Gastroesophageal sphincter (tissue), 4 donors: ENCODE data around the gene TCEAL3. TPM values are rescaled to one million over a fixed set of nuclear protein-coding genes. Genes with fewer than 3 reads are reported as not detected.
"Not testable (repeated sequence)": the region's sequence is repeated elsewhere in the genome, so short reads cannot be mapped to it uniquely, and the experiment has no call there.

Source experiments
- ATAC-seq: fragments of 150-250 bp; one replicate; pipeline ENCODE4 v1.9.1; 2016; ENCODE audit warnings: mild to moderate bottlenecking, moderate library complexity
- H3K27ac ChIP-seq, 4 donors: fragments of 200-600 bp; sonication (generic) in 3 of 4; 1 replicate in 3 of 4; 2 replicates in 1 of 4; pipeline ENCODE4 v1.5.1; 2016 to 2019
- H3K27me3 ChIP-seq: fragments of 200-600 bp; sonication (generic); one replicate; pipeline ENCODE4 v1.5.1; 2019
- H3K36me3 ChIP-seq, 2 donors: fragments of 200-600 bp; sonication (generic); one replicate each; pipeline ENCODE4 v1.5.1; 2019; ENCODE audit warnings: control low read depth in 1 of 2
- H3K4me1 ChIP-seq, 3 donors: fragments of 200-600 bp; sonication (generic); 1 replicate in 2 of 3; 2 replicates in 1 of 3; pipeline ENCODE4 v1.5.1; 2016 to 2019; ENCODE audit warnings: control low read depth in 2 of 3
- H3K4me3 ChIP-seq, 2 donors: fragments of 200-600 bp; sonication (generic); one replicate each; pipeline ENCODE4 v1.5.1; 2019; ENCODE audit warnings: mild to moderate bottlenecking in 1 of 2, moderate library complexity in 1 of 2
- H3K9me3 ChIP-seq, 3 donors: fragments of 200-600 bp; sonication (generic); one replicate each; pipeline ENCODE4 v1.5.1; 2017 to 2019; ENCODE audit warnings: control low read depth in 2 of 3
- EP300 ChIP-seq: sonication (generic); formaldehyde crosslinking; IDR thresholded peaks from one replicate; pipeline ENCODE4 v1.6.1; 2017; ENCODE audit warnings: antibody characterized with exemption, mild to moderate bottlenecking
- POLR2A ChIP-seq, 2 donors: fragments of 450-650 bp; IDR thresholded peaks; one replicate each; pipeline ENCODE4 v1.6.1; 2017; ENCODE audit warnings: antibody characterized with exemption in 2 of 2, mild to moderate bottlenecking in 2 of 2, moderate library complexity in 1 of 2
- POLR2AphosphoS5 ChIP-seq: sonication (generic); formaldehyde crosslinking; IDR thresholded peaks from one replicate; pipeline ENCODE4 v1.6.1; 2017; ENCODE audit warnings: antibody characterized with exemption
- WGBS, 2 donors: methylation state at CpG; one replicate each; pipeline ENCODE4 v1.1.5; 2018; ENCODE audit warnings: low coverage in 1 of 2; 5-methylcytosine and 5-hydroxymethylcytosine counted together
- total RNA-seq, 4 donors: library from RNA; depleted of rRNA; stranded (reverse); fragments of >200 nt; gene quantifications; one replicate each; pipeline ENCODE4 v1.1.0, GENCODE V29; 2016
- TF ChIP-seq, protein P1 (sequence below), 4 experiments: fragments of 200-600 bp in 2 of 4; fragments of 450-650 bp in 2 of 4; sonication (generic) in 1 of 4; IDR thresholded peaks; one replicate each; pipeline ENCODE4 v1.5.1; 2017 to 2019; ENCODE audit warnings: antibody characterized with exemption in 4 of 4, mild to moderate bottlenecking in 2 of 4, moderate library complexity in 2 of 4

TCEAL3 gene
- total RNA-seq, 4 donors from 2014 or later, result 99.6 to 257 (median 175) TPM

DNA sequence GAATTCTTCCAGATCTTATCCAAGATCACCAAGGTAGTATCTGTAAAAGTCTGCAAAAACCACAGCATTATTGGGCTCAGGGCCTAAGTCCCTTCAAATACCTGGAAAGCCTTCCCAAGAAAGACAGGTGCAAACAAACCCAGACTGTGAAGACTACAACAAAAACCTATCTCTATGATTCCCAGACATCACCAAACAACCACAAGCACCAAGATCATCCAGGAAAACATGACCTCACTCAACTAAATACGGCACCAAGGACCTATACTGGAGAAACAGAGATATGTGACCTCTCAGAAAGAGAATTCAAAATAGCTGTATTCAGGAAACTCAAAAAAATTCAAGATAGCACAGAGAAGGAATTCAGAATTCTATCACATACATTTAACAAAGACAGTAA, 36.4 kb downstream of the TCEAL3 start:
- ATAC-seq, result no peak
- Histone ChIP-seq H3K27me3 (no peaks in the 10 kb centered on the region), H3K4me3 (no peak overlapping the region), H3K36me3 (no peaks in the 10 kb centered on the region), H3K27ac (no peak overlapping the region), H3K9me3 (no peaks in the 10 kb centered on the region), H3K4me1 (no peaks in the 10 kb centered on the region)
- WGBS, 2 donors, result 50% methylated on average over 1 of the region's 1 CpG; no CpG with 5 or more reads in 1 of the 2 donors
- TF ChIP-seq, protein P1, sequence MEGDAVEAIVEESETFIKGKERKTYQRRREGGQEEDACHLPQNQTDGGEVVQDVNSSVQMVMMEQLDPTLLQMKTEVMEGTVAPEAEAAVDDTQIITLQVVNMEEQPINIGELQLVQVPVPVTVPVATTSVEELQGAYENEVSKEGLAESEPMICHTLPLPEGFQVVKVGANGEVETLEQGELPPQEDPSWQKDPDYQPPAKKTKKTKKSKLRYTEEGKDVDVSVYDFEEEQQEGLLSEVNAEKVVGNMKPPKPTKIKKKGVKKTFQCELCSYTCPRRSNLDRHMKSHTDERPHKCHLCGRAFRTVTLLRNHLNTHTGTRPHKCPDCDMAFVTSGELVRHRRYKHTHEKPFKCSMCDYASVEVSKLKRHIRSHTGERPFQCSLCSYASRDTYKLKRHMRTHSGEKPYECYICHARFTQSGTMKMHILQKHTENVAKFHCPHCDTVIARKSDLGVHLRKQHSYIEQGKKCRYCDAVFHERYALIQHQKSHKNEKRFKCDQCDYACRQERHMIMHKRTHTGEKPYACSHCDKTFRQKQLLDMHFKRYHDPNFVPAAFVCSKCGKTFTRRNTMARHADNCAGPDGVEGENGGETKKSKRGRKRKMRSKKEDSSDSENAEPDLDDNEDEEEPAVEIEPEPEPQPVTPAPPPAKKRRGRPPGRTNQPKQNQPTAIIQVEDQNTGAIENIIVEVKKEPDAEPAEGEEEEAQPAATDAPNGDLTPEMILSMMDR (IDR thresholded peaks at IDR 0.05), result no peak
- no peak for TF ChIP-seq POLR2AphosphoS5

DNA sequence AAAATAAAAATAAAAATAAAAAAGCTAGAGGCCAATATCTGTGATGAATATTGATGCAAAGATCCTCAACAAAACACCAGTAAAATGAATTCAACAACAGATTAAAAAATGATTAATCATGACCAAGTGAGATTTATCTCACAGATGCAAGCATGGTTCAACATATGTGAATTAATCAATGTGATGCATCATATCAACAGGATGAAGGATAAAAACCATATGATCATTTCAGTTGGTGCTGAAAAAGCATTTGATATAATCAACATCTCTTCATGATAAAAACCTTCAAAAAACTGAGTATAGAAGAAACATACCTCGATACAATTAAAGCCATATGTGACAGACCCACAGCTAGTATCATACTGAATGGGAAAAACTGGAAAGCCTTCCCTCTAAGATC, 39.9 kb downstream of the TCEAL3 start:
- no peaks in the 10 kb centered on the region for H3K4me1 ChIP-seq
- 50 to 86% methylated on average over 1 of the region's 1 CpG for WGBS, 2 donors
- no peaks in the 10 kb centered on the region for H3K27me3 ChIP-seq
- no peaks in the 10 kb centered on the region for H3K9me3 ChIP-seq
- TF ChIP-seq POLR2A (IDR thresholded peaks at IDR 0.05) (no peak), POLR2AphosphoS5 (no peak), EP300 (no peak)
- TF ChIP-seq, protein P1 (IDR thresholded peaks at IDR 0.05), result no peak
- no peak overlapping the region for H3K27ac ChIP-seq
- no peaks in the 10 kb centered on the region for H3K36me3 ChIP-seq
- no peak for ATAC-seq
- no peak overlapping the region for H3K4me3 ChIP-seq

DNA sequence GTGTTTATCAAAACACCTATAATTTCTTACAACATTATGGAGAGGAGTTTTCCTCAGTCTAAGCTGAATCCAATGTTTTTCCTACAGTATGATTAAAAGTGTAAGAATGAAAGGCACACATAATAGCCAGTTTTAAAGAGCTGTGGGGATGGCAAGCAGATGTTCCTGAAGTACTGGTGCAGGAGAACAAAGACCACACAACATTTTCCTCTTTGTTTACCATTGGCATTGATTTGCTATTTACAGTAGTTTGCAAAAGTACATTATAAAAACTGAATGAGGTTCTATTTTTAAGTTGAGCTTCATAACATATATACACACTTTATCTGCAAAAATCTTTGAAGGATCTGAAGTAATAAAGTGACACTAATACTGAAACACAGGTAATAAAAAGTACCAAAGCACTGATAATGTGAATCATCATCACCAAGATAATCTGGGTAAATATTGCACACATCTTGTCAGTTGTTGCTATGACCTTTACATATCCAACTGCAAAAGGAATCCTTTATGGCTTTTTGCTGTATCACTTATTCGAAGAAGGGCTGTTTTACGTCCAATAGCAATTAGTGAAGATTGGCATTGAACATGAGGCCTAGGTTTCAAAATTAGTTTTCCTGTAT, 43.5 kb downstream of the TCEAL3 start:
- Histone ChIP-seq H3K9me3 (no peaks in the 10 kb centered on the region), H3K4me3 (no peak overlapping the region), H3K27me3 (no peaks in the 10 kb centered on the region), H3K27ac (no peak overlapping the region), H3K4me1 (no peaks in the 10 kb centered on the region), H3K36me3 (no peaks in the 10 kb centered on the region)
- TF ChIP-seq, protein P1 (IDR thresholded peaks at IDR 0.05), result no peak
- no peak for TF ChIP-seq POLR2A (IDR thresholded peaks at IDR 0.05)
- TF ChIP-seq POLR2AphosphoS5, result no peak
- TF ChIP-seq EP300, result no peak
- WGBS, 2 donors, result 71 to 100% methylated on average over 1 to 2 of the region's 2 CpGs
- no peak for ATAC-seq

DNA sequence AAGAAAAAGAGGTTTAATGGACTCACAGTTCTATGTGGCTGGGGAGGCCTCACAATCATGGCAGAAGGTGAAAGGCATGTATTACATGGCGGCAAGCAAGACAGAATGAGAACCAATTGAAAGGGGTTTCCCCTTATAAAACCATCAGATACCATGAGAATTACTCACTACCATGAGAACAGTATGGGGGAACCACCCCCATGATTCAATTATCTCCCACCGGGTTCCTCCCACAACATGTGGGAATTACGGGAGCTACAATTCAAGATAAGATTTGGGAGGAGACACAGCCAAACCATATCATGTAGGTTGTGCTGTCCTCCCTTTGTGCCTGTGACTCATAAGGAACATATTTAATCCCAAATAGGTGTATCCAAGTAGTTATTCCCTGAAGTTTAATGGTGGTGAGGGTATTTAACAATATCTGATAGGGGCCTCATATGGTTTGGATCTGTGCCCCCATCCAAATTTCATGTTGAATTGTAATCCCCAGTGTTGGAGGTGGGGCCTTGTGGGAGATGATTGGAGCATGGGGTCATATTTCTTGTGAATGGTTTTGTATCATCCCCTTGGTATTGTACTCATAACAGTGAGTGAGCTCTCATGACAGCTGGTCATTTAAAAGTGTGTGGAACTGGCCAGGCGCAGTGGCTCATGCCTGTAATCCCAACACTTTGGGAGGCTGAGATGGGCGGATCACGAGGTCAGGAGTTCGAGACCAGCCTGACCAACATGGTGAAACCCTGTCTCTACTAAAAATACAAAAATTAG, 47.7 kb downstream of the TCEAL3 start:
- not testable (repeated sequence) for H3K4me3 ChIP-seq, H3K27ac ChIP-seq, ATAC-seq, H3K36me3 ChIP-seq, H3K4me1 ChIP-seq, H3K27me3 ChIP-seq, H3K9me3 ChIP-seq
- WGBS, 2 donors, result 53 to 81% methylated on average over 2 to 4 of the region's 7 CpGs

DNA sequence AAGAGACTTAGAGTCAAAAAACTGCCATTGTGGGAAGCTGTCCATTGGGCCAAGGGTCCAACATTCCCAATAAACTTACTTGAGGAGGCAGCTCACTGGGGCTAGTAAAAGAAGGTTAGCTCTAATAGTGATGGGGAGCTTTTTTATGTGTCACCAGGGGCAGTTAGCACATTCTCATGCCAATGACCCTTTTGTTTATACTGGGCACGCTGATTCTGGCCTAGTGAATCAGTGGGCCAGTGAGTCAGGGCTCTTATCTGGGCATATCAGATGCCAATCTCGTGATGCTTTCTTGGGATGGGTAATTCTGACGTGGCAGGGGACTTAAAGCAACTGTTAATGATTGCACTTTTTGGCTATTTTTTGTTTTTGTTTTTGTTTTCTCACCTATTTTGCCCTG, 48.9 kb downstream of the TCEAL3 start:
- TF ChIP-seq POLR2AphosphoS5 (no peak), POLR2A (IDR thresholded peaks at IDR 0.05) (no peak), EP300 (no peak)
- TF ChIP-seq, protein P1 (IDR thresholded peaks at IDR 0.05), result no peak
- H3K4me3 ChIP-seq, result no peak overlapping the region
- ATAC-seq, result no peak
- H3K27ac ChIP-seq, result no peak overlapping the region
- no peaks in the 10 kb centered on the region for H3K27me3 ChIP-seq
- no peaks in the 10 kb centered on the region for H3K4me1 ChIP-seq
- WGBS, 2 donors, result 39% methylated on average over 3 of the region's 3 CpGs; no CpG with 5 or more reads in 1 of the 2 donors
- no peaks in the 10 kb centered on the region for H3K9me3 ChIP-seq
- H3K36me3 ChIP-seq, result no peaks in the 10 kb centered on the region

DNA sequence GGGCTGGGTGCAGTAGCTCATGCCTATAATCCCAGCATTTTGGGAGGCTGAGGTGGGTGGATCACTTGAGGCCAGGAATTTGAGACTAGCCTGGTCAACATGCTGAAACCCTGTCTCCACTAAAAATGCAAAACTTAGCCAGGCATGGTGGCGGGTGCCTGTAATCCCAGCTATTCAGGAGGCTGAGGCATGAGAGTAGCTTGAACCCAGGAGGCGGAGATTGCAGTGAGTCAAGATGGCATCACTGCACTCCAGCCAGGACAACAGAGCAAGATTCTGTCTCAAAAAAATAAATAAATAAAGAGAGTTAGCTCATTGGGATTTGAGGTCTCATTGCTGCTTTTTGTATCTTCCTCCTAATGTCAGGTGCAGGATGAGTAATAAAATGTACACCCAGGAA, 49.3 kb downstream of the TCEAL3 start:
- WGBS, 2 donors, result no CpG with 5 or more reads among the region's 2 CpGs
- ATAC-seq, result not testable (repeated sequence)

More for the DNA sequence above, 49.3 kb downstream of the TCEAL3 start:
- H3K27me3 ChIP-seq, H3K4me3 ChIP-seq, H3K9me3 ChIP-seq, H3K27ac ChIP-seq, H3K4me1 ChIP-seq, H3K36me3 ChIP-seq: not testable (repeated sequence)
